Stimulated activated CD4-positive, alpha-beta T cell treated with anti-CD3 and anti-CD28 coated beads, TNF-alpha, amount 100 ng/mL, for 1 hour (primary cell): ENCODE measurements around the gene EPS8L2.

ENCODE experiments used
- DNase-seq, 3 donors: peaks; one replicate each; pipeline ENCODE4 v3.0.0-alpha.2; 2020; ENCODE audit warnings: low read depth in 3 of 3, low spot score in 1 of 3

EPS8L2 gene

DNA sequence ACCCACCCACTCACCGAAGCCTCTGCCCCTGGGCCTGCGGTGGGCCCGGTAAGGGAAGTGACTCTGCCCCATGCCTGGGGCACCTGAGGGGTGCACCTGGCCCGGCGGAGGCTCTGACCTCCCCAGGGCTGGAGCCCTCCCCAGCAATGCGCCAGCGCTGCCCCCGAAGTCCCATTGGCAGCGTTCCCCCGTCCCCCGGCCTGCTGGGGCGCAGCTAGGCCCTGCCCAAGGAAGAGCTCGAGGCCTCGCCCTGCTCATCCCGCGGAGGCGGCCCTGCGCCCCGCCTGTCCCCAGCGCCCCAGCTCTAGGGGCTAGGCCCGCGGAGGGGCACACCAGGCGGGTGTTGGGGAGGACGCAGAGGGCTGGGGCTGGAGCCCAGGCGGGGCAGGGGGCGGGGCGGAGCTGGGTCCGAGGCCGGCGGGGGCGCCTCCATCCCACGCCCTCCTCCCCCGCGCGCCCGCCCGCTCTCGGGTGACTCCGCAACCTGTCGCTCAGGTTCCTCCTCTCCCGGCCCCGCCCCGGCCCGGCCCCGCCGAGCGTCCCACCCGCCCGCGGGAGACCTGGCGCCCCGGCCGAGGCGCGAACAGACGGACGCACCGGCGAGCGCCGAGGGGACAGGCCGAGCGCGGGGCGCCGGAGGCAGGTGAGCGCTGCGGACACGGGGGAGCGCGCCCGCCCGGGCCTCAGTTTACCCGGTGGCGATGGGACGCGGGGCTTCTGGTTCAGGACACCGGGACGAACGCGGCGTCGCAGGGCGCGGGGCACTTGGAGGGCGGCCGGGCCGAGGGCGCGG lies at the start of gene EPS8L2:
Gene EPS8L2 (plus strand): TSS at position 586 of the 793 bp plus-strand sequence. CDS start 3,177 bp downstream, outside the sequence.
- no peak for DNase-seq

DNA sequence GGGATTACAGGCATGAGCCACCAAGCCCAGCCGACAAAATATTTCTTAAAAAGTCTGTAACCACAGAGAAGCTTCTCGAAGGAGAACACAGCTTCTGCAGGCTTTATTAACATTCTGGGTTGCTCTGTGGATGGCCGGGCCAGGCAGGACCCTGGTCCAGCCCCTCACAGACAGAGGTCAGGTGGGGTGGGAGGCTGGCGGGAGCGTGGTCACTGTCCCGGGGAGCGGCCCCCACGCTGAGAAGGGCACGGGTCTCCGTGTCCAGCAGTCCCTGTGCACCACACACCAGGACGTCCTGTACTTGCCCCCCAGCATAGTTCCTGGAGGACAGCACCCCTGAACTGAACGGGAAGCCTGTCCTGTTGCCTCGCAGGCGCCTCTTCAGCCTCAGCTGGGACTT lies 49.6 kb upstream of the EPS8L2 start:
- DNase-seq: no peak

DNA sequence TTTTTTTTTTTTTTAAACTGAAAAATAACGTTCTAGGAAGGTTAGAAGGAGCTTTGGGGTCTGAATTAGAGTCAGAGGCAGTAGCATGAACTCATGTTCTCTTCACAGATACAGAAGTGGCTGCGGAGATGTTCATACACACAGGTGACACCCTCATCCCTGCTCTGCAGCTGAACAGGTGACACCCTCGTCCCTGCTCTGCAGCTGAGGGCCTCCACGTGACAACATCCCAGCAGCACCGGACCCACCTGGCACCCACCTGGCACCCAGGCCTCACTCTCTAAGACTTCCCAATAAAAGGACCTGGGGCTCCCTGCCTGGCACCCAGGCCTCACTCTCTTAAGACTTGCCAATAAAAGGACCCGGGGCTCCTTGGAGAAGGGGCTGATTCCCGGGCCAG lies 49.2 kb upstream of the EPS8L2 start:
- no peak for DNase-seq

DNA sequence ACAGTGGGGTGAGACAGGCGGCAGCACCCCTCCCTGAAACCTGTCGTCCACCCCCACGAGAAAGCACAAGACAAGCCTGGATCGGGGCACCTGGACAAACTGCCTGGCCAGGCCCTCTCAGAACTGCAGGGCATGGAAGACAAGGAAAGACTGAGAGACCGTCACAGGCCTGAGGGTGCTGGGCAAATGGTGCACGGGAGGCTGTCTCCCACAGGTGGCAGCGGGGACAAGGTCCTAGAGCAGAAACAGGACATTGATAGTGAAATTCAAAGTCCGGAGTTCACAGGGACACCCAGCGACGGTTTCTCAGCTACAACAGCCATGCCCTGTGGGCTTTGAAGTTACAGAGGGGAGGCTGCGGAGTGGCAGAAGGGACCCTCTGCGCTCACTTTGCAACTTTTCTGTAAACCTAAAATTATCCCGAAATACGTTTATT lies 48.3 kb upstream of the EPS8L2 start:
- DNase-seq: no peak

DNA sequence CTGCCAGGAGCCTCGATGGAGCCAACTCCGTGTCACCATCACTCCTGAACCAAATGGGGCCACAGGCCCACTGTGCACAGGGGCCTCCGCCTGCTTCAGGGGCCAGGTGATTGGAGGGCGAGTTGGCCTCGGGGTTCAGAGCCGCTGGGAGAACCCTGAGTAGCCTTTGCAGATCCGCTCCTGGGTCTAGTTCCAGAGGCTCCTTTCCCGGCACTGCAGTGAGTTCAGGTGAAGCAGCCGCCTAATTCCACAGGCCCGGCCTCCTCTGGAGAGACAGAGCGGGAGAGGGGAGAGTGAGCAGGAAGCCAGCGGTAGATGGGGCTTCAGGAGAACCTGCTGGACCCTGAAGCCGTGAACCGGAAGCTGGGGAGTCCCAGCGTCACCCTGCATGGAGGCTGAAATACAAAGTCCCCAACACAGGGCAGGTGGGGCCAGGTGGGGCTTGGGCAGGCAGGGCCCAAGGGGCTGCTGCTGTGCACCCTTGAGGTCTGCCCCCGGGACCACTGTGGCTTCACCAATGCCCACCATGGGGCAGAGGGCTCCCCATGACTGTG lies 46.4 kb upstream of the EPS8L2 start:
- no peak for DNase-seq

DNA sequence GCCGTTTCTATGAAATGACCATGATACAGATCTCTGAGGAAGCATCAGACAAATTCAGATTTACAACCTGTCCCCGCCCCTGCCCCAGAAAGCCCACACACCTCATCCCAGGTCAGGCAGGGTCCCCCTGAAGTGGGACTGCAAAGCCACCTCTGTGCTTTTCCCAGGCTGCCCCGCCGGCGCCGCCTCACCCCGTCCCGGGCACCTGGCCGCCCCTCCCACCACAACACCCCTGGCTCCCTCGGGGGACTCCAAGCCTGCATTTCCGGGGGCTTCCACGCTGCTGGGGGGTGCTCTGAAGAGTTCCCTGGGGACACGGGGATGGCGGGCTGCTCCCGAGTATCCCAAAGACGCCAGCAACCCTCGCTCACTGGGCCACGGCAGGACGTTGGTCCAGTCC lies 45.8 kb upstream of the EPS8L2 start:
- DNase-seq: no peak

DNA sequence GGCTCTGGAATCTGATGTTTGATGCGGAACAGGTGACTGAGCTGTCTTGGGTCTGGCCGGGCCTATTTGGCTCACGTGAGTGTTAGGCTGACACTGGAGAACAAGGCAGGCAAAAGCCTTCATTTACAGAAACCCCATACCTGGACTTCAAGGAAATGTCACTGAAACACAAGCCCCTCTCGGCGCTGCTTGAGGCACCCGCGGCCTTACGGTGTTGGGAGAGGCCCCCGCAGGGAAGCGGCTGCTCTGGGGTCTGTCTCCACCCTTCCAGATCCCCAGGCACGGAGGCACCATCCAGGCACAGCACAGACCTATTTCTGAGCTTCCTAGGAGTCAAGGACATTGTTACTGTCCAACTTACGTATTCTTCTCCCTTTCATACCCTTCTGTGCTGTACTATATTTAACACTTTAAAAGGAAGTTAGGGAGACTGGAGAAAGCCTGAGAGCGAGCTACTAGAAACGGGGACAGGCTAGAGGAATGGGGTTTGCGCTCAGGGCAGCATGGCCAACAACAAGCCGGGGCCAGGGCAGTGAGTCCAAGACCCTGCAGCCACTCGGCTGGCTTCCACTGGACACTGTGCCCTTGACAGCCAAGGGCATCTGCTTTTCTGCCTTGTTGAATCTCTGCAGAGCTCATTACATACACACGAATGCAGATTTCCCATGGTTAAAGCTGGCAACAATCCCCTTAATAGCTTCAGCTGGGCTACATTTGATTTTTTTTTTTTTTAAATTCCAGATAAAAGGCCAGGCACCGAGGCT lies 45.2 kb upstream of the EPS8L2 start:
- no peak for DNase-seq

DNA sequence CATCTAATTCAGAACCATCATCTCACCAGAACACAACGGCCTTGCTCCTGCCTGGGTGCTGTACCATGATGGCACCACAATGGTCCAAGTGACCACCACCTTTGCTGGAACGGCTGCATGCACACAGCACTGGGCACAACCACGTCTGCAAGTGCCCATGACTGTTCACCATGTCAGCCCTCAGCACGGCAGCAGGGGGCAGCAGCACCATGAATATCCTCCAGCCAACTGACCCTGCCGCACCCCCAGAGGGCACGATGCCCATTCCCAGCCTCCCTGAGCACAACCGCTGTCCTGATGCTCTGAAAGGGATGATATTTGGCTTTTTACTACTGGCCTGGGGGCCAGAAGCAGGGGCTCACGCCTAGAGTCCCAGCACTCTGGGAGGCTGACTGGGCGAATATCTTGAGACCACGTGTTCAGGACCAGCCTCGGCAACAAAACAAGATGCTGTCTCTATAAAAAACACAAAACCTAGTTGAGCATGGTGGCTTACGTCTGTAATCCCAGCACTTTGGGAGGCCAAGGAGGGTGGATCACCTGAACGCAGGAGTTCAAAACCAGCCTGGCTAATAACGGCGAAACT lies 43.2 kb upstream of the EPS8L2 start:
- peak in 1 of 3 donors; percentile 14 for DNase-seq

DNA sequence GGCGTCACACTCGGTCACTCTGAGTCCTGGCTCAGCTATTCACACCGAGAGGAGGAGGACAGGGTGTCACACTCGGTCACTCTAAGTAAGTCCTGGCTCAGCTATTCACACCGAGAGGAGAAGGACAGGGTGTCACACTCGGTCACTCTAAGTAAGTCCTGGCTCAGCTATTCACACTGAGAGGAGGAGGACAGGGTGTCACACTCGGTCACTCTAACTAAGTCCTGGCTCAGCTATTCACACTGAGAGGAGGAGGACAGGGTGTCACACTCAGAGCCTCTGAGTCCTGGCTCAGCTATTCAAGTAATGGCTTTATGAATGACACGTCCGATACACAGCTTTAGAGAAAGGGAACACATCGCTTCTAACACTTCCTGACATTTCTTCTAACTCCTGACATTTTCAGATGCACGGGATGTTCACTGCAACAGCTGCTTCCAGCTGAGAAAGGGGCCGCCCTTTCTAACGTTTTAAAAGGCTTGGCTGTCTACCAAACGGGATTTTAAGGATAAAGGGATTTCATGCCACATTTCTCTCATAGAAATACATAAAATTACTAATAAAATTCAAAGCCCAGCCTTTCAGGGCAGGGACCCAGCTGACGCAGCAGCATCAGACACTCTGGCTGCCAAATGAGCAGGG lies 40.8 kb upstream of the EPS8L2 start:
- no peak for DNase-seq

DNA sequence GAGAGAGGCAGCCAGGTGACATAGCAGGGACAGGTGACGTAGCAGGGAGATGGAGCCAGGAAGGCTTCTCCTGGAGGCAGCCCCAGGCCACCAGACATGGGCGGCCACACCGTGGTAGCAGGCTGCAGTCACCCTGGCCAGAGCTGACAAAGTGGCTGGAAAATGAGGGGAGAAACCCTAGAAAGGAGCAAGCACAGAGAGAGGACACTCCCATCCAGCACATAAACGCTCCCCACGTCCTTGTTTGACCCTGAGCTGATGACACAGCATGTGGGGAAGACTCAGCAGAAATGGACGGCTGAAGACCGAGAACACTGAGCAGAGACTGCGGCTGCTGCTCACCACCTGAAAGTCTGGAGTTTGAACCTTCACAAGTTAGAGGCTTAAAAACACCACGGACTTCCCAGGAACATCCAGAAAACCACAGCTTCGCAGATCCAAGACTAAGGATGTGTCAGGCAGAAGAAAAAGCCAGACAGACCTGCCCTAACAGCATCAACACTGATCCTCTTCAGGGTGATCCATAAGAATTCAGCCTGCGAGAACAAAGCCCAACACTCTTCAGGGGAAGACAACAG lies 40.2 kb upstream of the EPS8L2 start:
- no peak for DNase-seq

DNA sequence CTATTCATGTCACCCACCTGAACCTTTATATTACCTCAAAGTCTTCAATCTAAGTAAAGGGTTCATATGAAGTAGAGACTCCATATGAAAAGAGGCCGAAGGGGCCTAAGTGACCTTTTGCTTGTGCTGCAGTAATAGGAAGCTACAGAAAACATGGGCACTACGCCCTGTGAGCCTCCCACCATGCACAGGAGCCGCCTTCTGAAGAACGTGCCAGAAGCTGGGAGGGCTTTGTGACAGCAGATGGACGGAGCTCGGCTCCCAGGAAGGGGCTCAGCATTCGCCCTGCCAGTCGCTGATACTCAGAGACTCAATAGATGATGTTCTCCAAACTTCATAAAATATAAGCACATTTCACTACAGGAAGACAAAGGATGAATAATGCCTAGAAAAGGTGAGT lies 32.2 kb upstream of the EPS8L2 start:
- no peak for DNase-seq

DNA sequence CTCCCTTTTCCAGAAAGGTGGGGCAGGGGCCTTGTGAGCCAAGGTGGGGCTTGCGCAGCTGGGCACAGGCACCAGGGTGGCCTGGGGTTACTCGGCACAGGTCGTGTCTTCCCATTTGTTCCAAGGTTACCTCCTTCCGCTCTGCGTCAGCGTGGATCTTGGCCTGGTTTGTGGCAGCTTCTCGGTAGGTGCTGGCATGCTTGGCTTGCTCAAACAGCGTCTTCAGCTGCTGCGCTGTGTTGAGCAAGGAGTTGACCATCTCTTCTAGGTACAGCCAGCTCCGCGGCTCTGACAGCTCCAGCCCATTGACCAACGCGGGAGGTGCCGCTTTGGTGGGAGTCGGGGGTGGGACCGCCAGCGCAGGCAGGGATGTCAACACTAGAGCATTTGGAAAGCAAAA lies 31.6 kb upstream of the EPS8L2 start:
- no peak for DNase-seq

DNA sequence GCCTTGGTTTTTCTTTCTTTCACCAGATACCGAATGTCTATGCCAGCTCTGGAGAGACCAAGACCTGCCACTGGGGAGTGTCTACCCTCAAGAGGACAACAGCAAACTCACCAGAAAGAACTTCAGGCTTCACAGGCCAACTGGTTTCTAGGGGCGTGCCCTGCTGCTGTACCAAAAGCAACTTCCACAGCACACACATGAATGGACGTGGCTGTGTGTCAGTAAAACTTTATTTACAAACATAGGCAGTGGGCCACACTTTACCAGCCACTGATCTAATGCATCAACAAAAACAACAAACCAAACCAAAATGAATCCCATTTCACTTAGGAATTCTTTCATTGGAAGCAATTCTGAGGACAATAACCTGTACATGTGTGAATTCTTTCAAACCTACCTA lies 27.7 kb upstream of the EPS8L2 start:
- no peak for DNase-seq

DNA sequence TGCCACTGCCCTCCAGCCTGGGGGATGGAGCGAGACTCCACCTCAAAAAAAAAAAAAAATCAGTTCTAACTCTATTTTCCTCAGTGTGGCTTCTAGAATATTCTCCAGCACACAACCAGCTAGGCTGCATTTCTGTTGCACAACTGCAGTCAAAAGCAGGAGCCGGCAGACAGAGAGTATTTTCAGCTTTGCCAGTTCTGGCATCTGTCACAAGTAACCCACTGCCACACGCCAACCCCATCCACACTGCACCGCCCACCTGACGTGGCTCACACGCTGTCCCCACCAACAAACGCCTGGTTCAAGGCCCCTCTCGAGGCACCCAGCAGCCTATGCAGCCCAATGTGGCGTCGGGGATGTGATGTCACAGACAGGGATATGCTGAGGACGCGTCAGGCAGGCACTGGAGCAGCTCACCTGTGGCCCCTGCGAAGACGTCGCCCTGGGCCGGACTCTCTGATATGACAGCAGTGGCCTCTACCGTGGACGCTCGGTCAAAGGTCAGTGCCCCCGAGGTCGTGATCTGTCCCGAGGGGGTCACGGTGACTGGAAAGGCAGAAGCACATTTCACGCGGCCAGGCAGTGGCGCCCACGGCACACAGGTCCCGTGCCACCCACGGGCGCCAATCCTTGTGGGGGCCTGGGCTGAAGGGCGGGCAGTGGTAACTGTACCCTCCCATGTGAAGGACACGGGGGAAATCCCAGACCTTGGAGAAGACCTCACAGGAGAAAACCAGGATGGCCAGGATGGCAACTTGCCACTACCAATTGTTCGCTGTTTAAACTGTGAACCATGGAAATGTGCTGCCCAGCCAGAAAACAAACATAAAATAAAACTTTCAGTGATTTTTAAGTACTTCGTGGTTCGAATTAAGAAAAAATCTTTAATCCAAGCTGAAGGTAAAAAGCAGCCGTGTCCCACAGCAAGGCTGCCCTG lies 26.5 kb upstream of the EPS8L2 start:
- DNase-seq: no peak

DNA sequence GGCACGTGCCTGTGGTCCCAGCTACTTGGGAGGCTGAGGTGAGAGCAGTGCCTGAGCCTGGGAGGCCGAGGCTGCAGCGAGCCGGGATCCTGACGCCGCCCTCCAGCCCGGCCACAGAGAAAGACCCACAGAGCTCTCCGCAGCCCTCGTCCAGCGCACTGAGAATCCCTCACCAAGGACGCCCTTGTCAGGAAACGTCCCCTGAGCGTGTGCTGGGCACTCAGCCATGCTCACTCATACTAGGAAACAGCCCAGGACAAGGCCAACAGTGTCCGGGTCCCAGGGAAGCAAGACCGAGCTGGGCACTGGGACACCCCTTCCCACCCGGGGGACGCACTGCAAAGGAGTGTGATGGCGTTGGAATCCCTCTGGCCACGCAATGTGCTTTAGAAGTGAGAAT lies 25.6 kb upstream of the EPS8L2 start:
- DNase-seq: no peak

DNA sequence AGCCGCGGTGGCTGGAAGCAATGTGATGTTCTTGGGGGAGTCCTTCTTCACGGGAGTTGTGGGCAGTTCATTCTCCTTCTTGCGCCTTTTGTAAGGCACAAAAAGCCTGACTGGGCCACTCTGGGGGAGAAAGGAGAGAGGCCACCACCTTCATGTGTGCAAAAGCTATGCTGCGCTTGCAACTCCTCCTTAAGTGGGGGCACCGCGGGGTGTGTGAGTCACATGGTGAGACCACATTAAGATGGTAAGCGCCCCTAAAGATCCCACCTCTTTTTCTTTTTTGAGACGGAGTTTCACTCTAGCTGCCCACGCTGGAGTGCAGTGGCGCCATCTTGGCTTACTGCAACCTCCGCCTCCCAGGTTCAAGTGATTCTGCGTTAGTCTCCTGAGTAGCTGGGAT lies 25.1 kb upstream of the EPS8L2 start:
- no peak for DNase-seq

DNA sequence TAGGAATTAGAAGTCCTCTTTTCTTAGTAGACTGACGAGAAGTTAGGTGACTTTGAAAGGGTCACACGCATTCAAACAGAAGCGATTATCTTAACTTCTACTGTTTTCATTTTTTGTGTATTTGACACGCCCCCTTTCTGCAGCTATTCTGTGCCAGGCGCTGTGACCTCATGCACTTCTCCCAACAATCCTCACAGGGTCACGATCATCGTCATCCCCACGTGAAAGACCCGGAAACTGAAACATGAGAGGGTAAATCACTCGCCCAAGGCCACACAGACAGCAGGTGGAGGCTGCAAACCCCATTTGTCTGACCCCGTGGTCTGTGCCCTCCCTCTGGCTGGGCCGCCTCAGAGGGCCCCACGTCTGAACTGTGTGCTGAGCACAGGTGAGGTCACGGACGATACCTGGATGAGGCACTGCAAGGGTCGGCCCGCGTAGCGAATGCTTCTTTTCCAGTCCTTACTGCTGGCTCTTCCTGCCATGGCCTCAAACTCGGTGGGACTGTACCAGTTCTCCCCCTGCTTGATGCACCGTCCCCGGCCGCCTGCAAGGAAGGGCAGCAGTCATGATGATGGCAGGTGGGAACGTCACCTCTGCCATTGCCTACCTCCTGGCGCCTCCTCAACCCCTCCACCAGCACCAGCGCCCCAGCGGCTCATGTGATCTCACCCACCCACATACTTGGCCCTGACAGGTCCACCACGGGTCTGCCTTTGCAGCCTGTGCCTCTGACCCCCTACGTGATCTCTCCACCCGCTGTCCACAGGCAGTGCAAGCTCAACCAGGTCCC lies 19.4 kb upstream of the EPS8L2 start:
- no peak for DNase-seq

DNA sequence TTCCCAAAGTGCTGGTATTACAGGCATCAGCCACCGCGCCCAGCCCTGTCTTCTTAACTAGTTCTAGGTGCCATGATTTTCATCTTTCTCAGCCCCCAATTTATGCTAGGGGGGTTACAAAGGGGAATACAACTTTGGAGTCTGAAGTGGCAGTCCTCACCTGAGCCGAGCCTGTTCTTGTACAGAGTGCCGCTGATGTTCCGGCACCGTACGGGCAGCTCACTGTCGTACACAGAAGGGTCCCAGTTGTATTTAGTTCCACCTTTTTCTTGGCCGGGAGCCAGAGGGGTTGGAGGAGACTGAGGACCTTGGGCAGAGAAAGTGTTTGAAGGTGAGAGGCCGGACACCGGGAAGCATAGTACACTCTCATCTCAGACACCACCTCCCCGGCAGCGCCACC lies 18.3 kb upstream of the EPS8L2 start:
- DNase-seq: no peak

DNA sequence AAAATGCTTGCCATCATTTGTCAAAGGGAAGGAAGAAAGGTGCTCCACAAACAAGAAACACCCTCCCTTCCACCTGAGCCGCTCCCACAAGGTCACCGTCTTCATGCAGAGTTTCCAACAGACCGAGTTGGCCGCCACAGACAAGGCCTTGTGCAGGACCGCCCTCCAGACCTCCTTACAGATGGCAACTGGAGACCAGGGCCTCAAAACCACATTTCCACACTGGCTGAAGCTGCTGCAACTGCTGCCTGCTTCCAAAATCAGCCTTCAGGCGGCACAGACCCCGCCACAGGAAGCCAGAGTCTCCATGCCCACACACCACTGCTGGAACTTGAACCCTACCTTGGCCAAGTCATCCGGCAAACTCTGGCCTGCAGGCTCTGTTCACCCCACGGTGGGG lies 17.4 kb upstream of the EPS8L2 start:
- DNase-seq: no peak
